Endothelial cell of umbilical vein (primary cell): ENCODE results near the gene DTL. TPM values are rescaled to one million over a fixed set of nuclear protein-coding genes. Genes with fewer than 3 reads are reported as not detected.

Experiments
- BruUV-seq: library from RNA; stranded (reverse); fragments of 400-500 nt; replicated peaks from 2 replicates; lab custom pipeline; 2021; lab: Mats Ljungman, UMichigan
- CTCF ChIA-PET: fragments of 300-600, 350-600 bp; sonication (Branson Sonifier 250); formaldehyde crosslinking; loops from one replicate; lab custom pipeline; 2021; ENCODE audit warnings: antibody characterized with exemption, inconsistent platforms; lab: Charles Lee
- POLR2A ChIA-PET: fragments of 300-600, 350-600 bp; sonication (Branson Sonifier 250); formaldehyde crosslinking; loops from one replicate; lab custom pipeline; 2021; ENCODE audit warnings: antibody characterized with exemption, inconsistent platforms; lab: Charles Lee
- DNase-seq: peaks from one replicate; pipeline ENCODE4 v3.0.0-alpha.2; 2011; ENCODE audit warnings: low read depth, low spot score
- FAIRE-seq: peaks from 2 replicates; lab custom pipeline; 2011; peaks lifted over from hg19 to GRCh38; lab: Jason Lieb, UNC
- H2AFZ ChIP-seq: 2 replicates; pipeline ENCODE4 v1.6.0; 2012; ENCODE audit warnings: low read depth, low read length, control low read depth, inconsistent platforms
- H3K27ac ChIP-seq: 2 replicates; pipeline ENCODE4 v1.5.1; 2011; ENCODE audit warnings: low read depth, mild to moderate bottlenecking, control low read depth, low read length, moderate library complexity; ENCODE audit not compliant: insufficient read depth
- H3K27me3 ChIP-seq, 2 experiments: 2 replicates each; pipeline versions ENCODE4 v1.6.0 to v1.6.1; 2011; ENCODE audit warnings: low read length in 2 of 2, mixed read lengths in 1 of 2; ENCODE audit not compliant: control insufficient read depth in 2 of 2, insufficient read depth in 2 of 2
- H3K36me3 ChIP-seq, 2 experiments: 2 replicates in 1 of 2; 3 replicates in 1 of 2; pipeline ENCODE4 v1.5.1; 2011; ENCODE audit warnings: low read length in 2 of 2, mild to moderate bottlenecking in 1 of 2, moderate library complexity in 1 of 2; ENCODE audit not compliant: control insufficient read depth in 2 of 2, insufficient read depth in 2 of 2; ENCODE audit errors: extremely low read depth in 1 of 2
- H3K4me1 ChIP-seq: 3 replicates; pipeline ENCODE4 v1.5.1; 2011; ENCODE audit warnings: mild to moderate bottlenecking, low read length; ENCODE audit not compliant: control insufficient read depth, insufficient read depth; ENCODE audit errors: extremely low read depth
- H3K4me2 ChIP-seq: 2 replicates; pipeline ENCODE4 v1.6.1; 2011; ENCODE audit warnings: low read length, control low read depth, mixed read lengths; ENCODE audit not compliant: insufficient read depth
- H3K4me3 ChIP-seq, 3 experiments: fragments of 200-600 bp in 1 of 3; sonication (generic), shearing (Covaris generic) in 1 of 3; replicated peaks in 1 of 3; 2 replicates each; pipeline ENCODE4 v1.5.1; 2011 to 2016; ENCODE audit warnings: control low read depth in 3 of 3, low read length in 3 of 3, mild to moderate bottlenecking in 2 of 3, inconsistent platforms in 1 of 3, low read depth in 1 of 3, moderate library complexity in 1 of 3; ENCODE audit not compliant: insufficient read depth in 1 of 3
- H3K79me2 ChIP-seq: 2 replicates; pipeline ENCODE4 v1.6.0; 2012; ENCODE audit warnings: low read length, inconsistent platforms; ENCODE audit not compliant: control insufficient read depth, insufficient read depth
- H3K9ac ChIP-seq: replicated peaks from 2 replicates; pipeline ENCODE3; 2011; ENCODE audit warnings: low read length, control low read depth; ENCODE audit not compliant: insufficient read depth; ENCODE audit errors: extremely low read depth
- H3K9me1 ChIP-seq: replicated peaks from 3 replicates; pipeline ENCODE4 v1.6.0; 2011; ENCODE audit warnings: mild to moderate bottlenecking, low read length; ENCODE audit not compliant: control insufficient read depth, insufficient read depth; ENCODE audit errors: extremely low read depth
- H3K9me3 ChIP-seq: replicated peaks from 2 replicates; pipeline ENCODE4 v1.5.1; 2012; ENCODE audit warnings: low read length, inconsistent platforms; ENCODE audit not compliant: control insufficient read depth, insufficient read depth
- H4K20me1 ChIP-seq: replicated peaks from 2 replicates; pipeline ENCODE3; 2011; ENCODE audit warnings: mild to moderate bottlenecking, low read length; ENCODE audit not compliant: control insufficient read depth, insufficient read depth; ENCODE audit errors: extremely low read depth
- EZH2 ChIP-seq: IDR thresholded peaks from 2 replicates; pipeline ENCODE4 v1.6.1; 2012; ENCODE audit warnings: borderline replicate concordance, low read depth, mild to moderate bottlenecking, moderate library complexity, low read length, inconsistent platforms; ENCODE audit not compliant: severe bottlenecking
- FOS ChIP-seq: IDR thresholded peaks from 2 replicates; pipeline ENCODE4 v1.6.1; 2011; ENCODE audit warnings: mild to moderate bottlenecking, low read length, moderate library complexity, borderline replicate concordance; ENCODE audit not compliant: insufficient read depth
- GATA2 ChIP-seq: IDR thresholded peaks from 2 replicates; pipeline ENCODE4 v1.7.0; 2011; ENCODE audit warnings: low read depth, mild to moderate bottlenecking, moderate library complexity, mixed read lengths, low read length; ENCODE audit not compliant: insufficient read length, insufficient read depth
- JUN ChIP-seq: IDR thresholded peaks from 2 replicates; pipeline ENCODE4 v1.6.1; 2011; ENCODE audit warnings: borderline replicate concordance, low read depth; ENCODE audit not compliant: insufficient read length, insufficient read depth
- MAX ChIP-seq: IDR thresholded peaks from 2 replicates; pipeline ENCODE4 v1.6.1; 2011; ENCODE audit not compliant: insufficient read depth, insufficient read length
- MYC ChIP-seq: IDR thresholded peaks from one replicate; pipeline ENCODE4 v1.6.1; 2011; ENCODE audit warnings: mild to moderate bottlenecking, low read depth, low read length
- POLR2A ChIP-seq: IDR thresholded peaks from 2 replicates; pipeline ENCODE4 v1.6.1; 2012; ENCODE audit warnings: low read depth, mild to moderate bottlenecking, control low read depth, low read length
- POLR2AphosphoS5 ChIP-seq: IDR thresholded peaks from 2 replicates; pipeline ENCODE4 v1.6.1; 2012; ENCODE audit warnings: low read depth, mild to moderate bottlenecking, control low read depth, low read length, moderate library complexity; ENCODE audit not compliant: insufficient read depth
- dilution Hi-C: fragments of 300-500 bp; cut with MboI; formaldehyde crosslinking; loops from one replicate; pipeline ENCODE4 v1.15.0; 2019; ENCODE audit warnings: low sequenced_read_pairs; ENCODE audit not compliant: extremely low pct_ligation_motif_present
- intact Hi-C: fragments of 100-400 bp; cut with micrococcal nuclease; formaldehyde crosslinking; loops from one replicate; pipeline ENCODE4 v1.10.0; 2022
- polyA plus RNA-seq, 4 experiments: library from polyadenylated mRNA; depleted of rRNA in 3 of 4; stranded (reverse) in 3 of 4; unstranded in 1 of 4; fragments of >200 nt; gene quantifications; 2 replicates each; pipeline versions ENCODE4 v1.2.1 to v1.2.3, GENCODE V29; 2011 to 2012; ENCODE audit warnings: missing spikeins in 1 of 4
- total RNA-seq: library from RNA; stranded (reverse); gene quantifications from 2 replicates; pipeline ENCODE4 v1.2.3, GENCODE V29; 2021
- TF ChIP-seq, protein P1 (sequence below), 2 donors: IDR thresholded peaks; 1 replicate in 1 of 2; 2 replicates in 1 of 2; pipeline ENCODE4 v1.5.1; 2011; ENCODE audit warnings: low read length in 2 of 2, mild to moderate bottlenecking in 2 of 2, moderate library complexity in 2 of 2, control low read depth in 1 of 2, inconsistent platforms in 1 of 2, low read depth in 1 of 2; ENCODE audit not compliant: insufficient read depth in 1 of 2; ENCODE audit errors: extremely low read depth in 1 of 2

DTL gene
- total and polyA plus RNA-seq, 2 donors (not counting 3 experiments of a cell fraction or from before 2014, with no cell fraction given) = 11.2 to 26.5 TPM

GRCh38 chr1:212138457-212138856 lies 102.9 kb downstream of the DTL start:
- Histone ChIP-seq H3K79me2 (no peaks in the 10 kb centered on the region), H3K9me3 (no peaks in the 10 kb centered on the region), H3K4me3 (no peak overlapping the region), H3K27me3 (no peaks in the 10 kb centered on the region), H3K36me3 (no peaks in the 10 kb centered on the region), H3K27ac (no peak overlapping the region), H4K20me1 (no peaks in the 10 kb centered on the region), H3K9ac (no peak overlapping the region), H3K9me1 (no peaks in the 10 kb centered on the region), H3K4me2 (no peak overlapping the region), H2AFZ (no peak overlapping the region), H3K4me1 (no peaks in the 10 kb centered on the region)
- ChIA-PET POLR2A (no interaction called here), CTCF (no interaction called here)
- dilution Hi-C loops (no loop called here), intact Hi-C loops (no loop called here)
- DNase-seq (no peak), FAIRE-seq (no peak)
- no TSS peak for BruUV-seq
- TF ChIP-seq, protein P1, sequence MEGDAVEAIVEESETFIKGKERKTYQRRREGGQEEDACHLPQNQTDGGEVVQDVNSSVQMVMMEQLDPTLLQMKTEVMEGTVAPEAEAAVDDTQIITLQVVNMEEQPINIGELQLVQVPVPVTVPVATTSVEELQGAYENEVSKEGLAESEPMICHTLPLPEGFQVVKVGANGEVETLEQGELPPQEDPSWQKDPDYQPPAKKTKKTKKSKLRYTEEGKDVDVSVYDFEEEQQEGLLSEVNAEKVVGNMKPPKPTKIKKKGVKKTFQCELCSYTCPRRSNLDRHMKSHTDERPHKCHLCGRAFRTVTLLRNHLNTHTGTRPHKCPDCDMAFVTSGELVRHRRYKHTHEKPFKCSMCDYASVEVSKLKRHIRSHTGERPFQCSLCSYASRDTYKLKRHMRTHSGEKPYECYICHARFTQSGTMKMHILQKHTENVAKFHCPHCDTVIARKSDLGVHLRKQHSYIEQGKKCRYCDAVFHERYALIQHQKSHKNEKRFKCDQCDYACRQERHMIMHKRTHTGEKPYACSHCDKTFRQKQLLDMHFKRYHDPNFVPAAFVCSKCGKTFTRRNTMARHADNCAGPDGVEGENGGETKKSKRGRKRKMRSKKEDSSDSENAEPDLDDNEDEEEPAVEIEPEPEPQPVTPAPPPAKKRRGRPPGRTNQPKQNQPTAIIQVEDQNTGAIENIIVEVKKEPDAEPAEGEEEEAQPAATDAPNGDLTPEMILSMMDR (IDR thresholded peaks at IDR 0.05; ENCODE audit: extremely low read depth in 1 of 2, insufficient read depth in 1 of 2, low read depth in 1 of 2, low read length in 2 of 2) = no peak
- TF ChIP-seq GATA2 = peak; percentile 39

- no peaks in the 10 kb centered on the region for H4K20me1 ChIP-seq
- dilution Hi-C loops (no loop called here), intact Hi-C loops (no loop called here)
- no peaks in the 10 kb centered on the region for H3K4me1 ChIP-seq
- DNase-seq (no peak), FAIRE-seq (no peak)
- ChIA-PET POLR2A (interaction anchor here (1.3 kb wide), 1 partner anchor 12 kb away, joined by 4 read pairs; no protein-coding TSS in a partner anchor), CTCF (no interaction called here)
- no peaks in the 10 kb centered on the region for H3K9me3 ChIP-seq
- H2AFZ ChIP-seq = no peak overlapping the region
- no peak overlapping the region for H3K9ac ChIP-seq
- no peaks in the 10 kb centered on the region for H3K27me3 ChIP-seq
- H3K36me3 ChIP-seq = no peaks in the 10 kb centered on the region
- BruUV-seq = no TSS peak
- H3K4me2 ChIP-seq = no peak overlapping the region
- TF ChIP-seq JUN = no peak
- TF ChIP-seq MYC = no peak
- no peak for TF ChIP-seq EZH2
- no peak for TF ChIP-seq GATA2
- TF ChIP-seq POLR2AphosphoS5 = no peak
- TF ChIP-seq FOS = no peak
- TF ChIP-seq MAX = no peak
- TF ChIP-seq POLR2A = no peak
- TF ChIP-seq, protein P1 (IDR thresholded peaks at IDR 0.05; ENCODE audit: extremely low read depth in 1 of 2, insufficient read depth in 1 of 2, low read depth in 1 of 2, low read length in 2 of 2) = no peak
- H3K27ac ChIP-seq = no peak overlapping the region
- no peaks in the 10 kb centered on the region for H3K79me2 ChIP-seq
- H3K9me1 ChIP-seq = no peaks in the 10 kb centered on the region
- no peak overlapping the region for H3K4me3 ChIP-seq
Observed at GRCh38 chr1:212139526-212140135, 104.1 kb downstream of the DTL start.
